Lower leg skin (tissue), 3 donors: ENCODE results near the gene DMRTB1.

Source experiments
- CTCF ChIP-seq, 3 donors: fragments of 450-650 bp; IDR thresholded peaks; one replicate each; pipeline ENCODE4 v1.5.1; 2016; ENCODE audit warnings: antibody characterized with exemption in 3 of 3, mild to moderate bottlenecking in 3 of 3, moderate library complexity in 2 of 3
- POLR2A ChIP-seq, 2 donors: fragments of 450-650 bp; IDR thresholded peaks; one replicate each; pipeline ENCODE4 v1.6.1; 2016 to 2017; ENCODE audit warnings: antibody characterized with exemption in 2 of 2, mild to moderate bottlenecking in 1 of 2, moderate library complexity in 1 of 2

GRCh38 chr1:53470584-53470983 is 11.4 kb downstream of the DMRTB1 start:
- TF ChIP-seq CTCF (IDR thresholded peaks at IDR 0.05) = no peak
- no peak for TF ChIP-seq POLR2A (IDR thresholded peaks at IDR 0.05)
